HG03039 (cell line): ENCODE results near the gene KDM4B.

Source experiments
- ATAC-seq: cut with Tn5 transposase; IDR thresholded peaks from one replicate; pipeline ENCODE4 v1.9.1; 2021; ENCODE audit warnings: mild to moderate bottlenecking, moderate library complexity; ENCODE audit not compliant: unreplicated experiment

KDM4B gene

DNA sequence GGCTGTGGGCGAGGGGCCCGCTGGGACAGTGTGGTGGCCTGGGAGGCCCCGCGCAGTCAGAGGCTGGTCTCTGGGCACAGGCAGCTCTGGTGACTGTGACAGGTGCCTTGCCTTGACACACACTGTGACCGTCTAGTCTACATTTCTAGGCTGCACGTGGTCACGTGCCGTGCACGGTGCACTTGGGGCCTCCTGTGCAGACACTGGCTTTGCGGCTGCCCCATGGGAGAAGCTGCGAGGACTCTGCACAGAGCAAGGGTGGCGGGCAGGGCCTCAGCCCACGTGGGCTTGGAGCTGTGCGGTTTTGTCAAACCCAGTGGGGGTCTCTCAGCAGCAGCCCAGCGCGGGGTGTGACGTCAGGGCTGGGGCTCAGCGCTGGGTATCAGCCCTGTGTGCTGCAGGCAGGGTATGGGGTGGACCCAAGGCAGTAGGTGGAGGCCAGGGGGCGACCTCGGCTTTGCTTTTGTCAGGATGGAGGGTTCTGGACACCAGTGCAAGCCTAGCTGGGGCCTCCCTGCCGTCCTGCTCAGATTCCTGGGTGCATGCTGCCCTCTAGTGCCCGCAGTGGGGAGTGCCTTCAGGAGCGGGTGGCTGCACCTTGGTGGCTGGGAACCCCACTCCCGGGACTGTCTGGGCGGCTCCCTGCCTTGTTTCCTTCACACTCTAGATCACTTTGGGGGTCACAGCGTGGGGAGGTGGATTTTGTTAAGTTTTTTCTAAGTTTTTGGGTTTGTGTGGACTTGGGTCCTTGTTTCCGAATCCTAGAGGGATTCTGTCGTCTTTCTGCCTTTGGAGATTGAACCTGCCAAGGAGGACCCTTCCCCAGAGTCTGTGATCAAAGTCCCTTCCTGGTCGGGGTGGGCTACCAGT, 62.6 kb downstream of the KDM4B start:
- ATAC-seq, result no peak

DNA sequence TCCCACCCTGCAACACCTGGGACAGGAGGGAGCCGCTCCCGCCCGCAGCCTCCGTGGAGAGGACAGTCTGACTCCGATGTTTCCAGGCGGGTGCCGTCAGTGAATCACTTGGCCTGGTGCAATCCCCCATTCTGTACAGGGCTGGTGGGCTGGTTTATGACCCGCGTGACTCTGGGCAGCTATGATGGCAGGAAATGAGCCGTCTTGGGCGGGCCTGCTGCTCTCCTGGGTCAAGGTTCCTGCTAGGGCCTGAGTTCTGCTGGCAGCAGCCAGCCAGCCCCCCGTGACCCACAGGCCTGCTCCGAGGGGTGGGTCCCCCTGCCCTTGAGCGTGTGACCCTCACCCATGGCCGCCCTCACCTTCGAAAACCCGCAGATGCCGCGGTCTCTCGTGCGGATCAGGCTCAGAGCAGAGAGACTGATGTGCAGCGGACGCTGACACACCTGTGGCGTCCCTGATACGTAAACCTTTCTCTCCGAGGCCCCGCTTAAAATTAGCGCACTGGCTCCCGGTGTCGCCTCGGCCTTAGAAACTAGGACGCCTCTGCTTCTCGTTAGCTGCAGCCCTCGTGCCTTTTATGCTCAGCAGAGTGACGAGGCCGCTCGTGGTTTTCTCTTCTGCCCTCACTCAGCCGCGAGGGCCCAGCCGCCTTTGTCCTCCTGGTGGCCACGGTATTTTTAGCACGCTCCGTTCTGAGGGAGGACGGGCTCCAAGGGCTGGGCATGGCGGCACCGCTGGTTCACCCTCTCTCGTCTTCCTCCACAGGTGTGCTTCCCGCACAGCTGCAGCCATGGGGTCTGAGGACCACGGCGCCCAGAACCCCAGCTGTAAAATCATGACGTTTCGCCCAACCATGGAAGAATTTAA, 63.4 kb downstream of the KDM4B start:
- ATAC-seq, result no peak

- no peak for ATAC-seq
These were observed 66.3 kb downstream of the KDM4B start for GRCh38 chr19:5035105-5035761.

- no peak for ATAC-seq
These were observed 67.1 kb downstream of the KDM4B start for GRCh38 chr19:5035793-5036697.

- no peak for ATAC-seq
These were observed 68.0 kb downstream of the KDM4B start for GRCh38 chr19:5036698-5037563.

GRCh38 chr19:5037936-5038335, 69.0 kb downstream of the KDM4B start:
- ATAC-seq, result no peak

GRCh38 chr19:5038631-5039271, 69.8 kb downstream of the KDM4B start:
- ATAC-seq, result no peak

DNA sequence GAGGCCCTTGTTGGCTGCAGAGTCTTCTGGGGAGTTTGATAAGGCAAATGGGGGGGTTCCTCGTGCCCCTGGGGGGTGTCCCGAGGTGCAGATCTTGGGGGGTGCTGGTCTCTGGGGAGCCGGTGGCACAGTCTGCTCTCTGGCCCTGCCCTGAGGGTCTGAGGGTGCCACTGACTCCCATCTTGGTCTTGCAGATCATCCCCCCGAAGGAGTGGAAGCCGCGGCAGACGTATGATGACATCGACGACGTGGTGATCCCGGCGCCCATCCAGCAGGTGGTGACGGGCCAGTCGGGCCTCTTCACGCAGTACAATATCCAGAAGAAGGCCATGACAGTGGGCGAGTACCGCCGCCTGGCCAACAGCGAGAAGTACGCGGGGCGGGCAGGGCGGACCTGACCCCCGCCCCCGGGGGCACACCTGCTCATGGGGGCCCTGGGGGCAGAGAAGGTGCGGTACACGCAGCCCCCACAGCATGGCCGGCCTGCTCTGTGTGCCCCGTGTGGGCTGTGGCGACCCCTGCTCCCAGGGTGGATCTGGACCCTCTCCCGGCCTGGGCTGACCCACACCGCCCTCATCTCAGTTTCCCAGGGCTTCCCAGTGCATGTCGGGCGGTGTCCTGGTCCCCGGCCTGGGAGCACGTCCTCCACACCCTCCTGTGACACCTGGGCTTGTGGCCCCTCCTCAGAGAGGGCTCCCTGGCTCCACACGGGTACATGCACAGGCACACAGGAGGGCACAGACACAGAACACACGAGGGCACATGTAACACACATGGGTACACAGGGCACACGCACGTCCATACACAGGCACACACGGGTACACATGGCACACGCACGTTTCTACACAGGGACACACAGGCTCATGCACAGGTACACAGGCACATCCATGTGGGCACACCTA, 71.0 kb downstream of the KDM4B start:
- ATAC-seq, result no peak

- no peak for ATAC-seq
These were observed 71.7 kb downstream of the KDM4B start for GRCh38 chr19:5040544-5041167.

DNA sequence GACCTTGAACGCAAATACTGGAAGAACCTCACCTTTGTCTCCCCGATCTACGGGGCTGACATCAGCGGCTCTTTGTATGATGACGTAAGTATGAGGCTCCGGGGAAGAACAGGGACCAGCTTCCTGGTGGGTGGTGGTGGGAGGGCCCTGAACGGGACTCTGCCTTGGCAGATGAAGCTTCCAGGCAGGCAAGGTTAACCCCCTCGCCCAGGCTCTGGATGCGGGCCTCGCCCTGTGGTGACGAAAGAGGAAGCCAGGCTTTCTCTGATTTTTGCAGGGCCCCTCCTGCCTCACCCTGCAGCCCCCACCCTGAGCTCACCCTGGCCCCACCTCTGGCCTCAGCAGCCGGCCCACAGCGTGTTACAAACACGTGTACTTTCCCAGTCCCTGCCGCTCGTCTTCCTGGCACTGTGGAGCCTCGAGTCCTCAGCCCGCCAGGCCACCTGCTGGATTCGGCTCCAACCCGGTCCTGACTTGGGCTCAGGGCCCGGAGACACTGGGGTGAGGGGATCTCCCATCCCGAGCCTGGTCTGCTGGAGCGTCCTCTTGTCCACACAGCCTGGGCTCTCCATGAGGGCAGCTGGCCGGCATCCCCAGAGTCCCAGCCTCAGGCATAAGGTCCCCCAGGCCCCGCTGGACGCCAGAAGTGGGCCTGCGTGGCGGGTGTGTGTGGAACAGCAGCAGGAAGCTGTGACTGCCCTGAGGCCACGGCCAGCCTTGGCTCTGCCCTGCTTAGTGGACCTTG, 72.4 kb downstream of the KDM4B start:
- ATAC-seq, result no peak

DNA sequence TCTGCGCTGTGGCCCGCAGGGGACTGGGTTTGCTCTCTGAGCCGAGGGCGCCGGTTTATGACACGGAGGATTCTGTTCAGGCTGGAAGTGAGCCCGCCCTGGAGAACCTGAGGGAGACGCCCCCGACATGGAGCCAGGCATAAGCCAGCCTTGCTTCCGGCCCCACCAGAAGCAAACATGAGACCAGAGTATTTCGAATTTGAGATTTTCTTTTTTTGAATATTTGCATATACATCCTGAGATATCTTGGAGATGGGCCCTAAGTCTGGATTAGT, 72.9 kb downstream of the KDM4B start:
- ATAC-seq, result no peak

DNA sequence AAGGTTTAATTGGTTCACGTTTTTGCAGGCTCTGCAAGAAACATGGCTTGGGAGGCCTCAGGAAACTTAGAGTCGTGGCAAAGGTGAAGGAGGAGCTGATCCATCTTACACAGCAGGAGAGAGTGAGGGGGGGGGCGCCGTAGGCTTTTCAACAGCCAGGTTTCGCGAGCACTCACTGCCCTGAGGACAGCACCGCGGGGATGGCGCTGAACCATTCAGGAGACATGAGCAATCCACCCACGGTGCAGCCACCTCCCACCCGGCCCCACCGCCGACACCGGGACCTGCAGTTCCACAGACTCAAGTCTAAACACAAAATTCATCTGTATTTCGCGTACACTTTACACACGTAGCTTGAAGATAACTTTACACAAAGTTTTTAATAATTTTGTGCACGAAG, 73.6 kb downstream of the KDM4B start:
- ATAC-seq, result no peak

DNA sequence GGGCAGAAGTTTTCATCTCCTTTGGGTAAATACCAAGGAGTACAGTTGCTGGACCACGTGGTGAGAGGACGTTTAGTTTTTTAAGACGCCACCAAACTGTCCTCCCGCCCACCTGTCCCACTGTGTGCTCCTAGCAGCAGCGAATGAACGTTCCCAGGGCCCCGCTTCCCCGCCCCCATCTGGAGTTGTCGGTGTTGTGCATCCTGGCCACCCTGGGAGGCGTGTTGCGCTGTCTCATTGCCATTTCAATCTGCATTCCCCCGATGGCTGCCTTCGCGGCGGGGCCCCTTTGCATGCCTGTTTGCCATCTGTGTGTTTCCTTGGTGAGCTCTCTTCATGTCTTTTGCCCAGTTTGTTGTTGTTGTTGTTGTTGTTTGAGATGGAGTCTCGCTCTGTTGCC, 76.1 kb downstream of the KDM4B start:
- ATAC-seq, result no peak

GRCh38 chr19:5045956-5046338, 77.0 kb downstream of the KDM4B start:
- ATAC-seq, result no peak

DNA sequence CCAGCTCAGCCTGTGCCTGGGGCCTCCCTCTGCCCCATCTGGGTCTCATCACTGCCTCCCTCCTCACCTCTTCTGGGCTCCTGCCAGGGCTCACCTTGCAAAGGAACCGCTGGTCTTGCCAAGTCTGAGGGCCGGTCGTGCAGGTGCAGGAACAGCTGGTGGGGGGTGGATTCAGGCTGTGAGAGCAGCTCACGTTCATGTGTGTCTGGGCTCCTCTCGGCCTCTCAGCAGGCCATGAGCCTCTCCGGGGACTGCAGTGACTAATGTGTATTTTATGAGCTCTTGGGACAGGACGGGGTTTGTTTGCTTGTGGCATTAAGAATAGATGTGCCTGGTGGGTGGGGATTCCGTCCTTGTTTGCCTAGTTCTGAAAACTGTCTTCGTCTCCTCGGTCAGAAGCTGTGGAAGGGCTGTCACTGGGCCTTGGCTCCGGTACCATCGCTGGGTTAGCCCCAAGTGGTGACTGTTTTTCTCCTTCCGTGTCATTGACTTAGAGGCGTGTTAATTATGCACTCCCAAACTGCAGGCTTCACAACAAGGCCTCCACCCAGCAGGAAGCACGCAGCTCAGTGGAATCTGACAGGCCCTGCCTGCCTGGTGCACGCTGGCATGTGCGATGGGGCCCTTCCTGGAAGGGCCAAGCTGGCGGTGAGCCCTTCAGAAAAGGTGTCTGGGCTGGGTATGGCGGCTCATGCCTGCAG, 77.6 kb downstream of the KDM4B start:
- no peak for ATAC-seq

- ATAC-seq, result no peak
These were observed 78.5 kb downstream of the KDM4B start for GRCh38 chr19:5047251-5047935.
